Activated CD4-positive, alpha-beta T cell treated with anti-CD3 and anti-CD28 coated beads, Interleukin-2, Interleukin-4, amounts not matched to agents 100 ng/mL and 50 ng/mL, durations not matched to agents 16 hours and 8 hours (primary cell): Measurements from ENCODE around the gene SMARCA5.
A peak's percentile ranks its signal among the peaks of the same experiment; 100 is the strongest.

Experiments
- DNase-seq: peaks from one replicate; pipeline ENCODE4 v3.0.0-alpha.2; 2020; ENCODE audit warnings: low spot score

SMARCA5 gene

DNA sequence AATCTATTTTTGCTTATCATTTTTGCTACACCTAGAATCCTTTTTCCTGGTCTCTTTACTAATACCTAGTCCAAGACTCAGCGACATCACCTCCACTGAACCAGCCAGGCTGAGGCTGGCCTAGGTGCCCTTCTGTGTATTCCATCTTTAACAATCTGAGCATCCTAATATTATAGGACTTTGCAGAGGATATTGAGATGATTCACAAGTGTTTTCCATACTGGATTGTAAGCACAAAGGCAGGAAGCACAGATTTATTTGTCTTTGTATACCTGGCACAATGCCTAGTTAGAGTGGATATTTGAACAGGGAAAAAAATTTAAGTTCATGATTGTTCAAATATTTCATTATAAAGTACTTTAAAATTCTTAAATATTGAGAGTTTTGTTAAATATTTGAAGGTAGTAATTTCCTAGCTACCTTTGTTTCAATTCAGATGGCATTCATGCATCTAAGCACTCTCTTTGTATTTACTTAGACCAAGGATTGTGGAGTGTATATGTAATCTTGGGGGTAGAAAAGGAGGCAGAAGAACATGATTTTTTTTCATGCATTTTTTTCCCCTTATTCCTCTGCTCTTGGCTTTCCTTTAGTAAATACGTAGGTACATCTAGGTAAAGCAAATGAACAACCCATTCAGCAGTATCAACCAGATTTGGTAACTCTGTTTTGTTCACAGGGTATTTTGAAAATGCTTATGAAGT lies 18.4 kb downstream of the SMARCA5 start:
- DNase-seq = no peak

DNA sequence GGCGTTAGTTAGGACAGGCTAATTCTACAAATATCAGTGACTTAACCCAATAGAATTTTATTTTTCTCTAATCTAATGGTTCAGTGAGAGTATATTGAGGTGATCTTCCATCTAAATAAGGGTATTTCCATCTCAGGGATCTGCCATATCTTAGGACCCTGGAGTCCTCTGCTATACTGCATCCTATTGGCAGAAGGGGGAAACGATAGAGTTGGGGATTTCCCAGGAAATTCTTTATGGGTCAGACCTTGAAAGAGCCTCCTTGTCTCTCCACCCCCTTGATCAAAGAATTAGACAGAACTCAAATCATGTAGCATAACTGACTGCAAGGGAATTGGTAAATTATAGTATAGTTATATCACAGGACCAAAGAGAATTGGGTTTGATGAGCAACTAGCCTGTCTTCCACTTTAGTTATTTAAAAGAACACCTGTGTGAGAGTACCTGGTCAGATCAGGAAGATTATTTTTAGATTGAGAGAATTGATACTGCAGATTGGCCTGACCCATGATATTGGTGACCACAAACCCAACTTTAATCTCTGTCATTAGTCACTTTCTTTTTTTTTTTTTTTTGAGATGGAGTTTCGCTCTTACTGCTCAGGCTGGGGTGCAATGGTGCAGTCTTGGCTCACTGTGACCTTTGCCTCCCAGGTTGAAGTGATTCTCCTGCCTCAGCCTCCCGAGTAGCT lies 25.6 kb downstream of the SMARCA5 start:
- DNase-seq = no peak

DNA sequence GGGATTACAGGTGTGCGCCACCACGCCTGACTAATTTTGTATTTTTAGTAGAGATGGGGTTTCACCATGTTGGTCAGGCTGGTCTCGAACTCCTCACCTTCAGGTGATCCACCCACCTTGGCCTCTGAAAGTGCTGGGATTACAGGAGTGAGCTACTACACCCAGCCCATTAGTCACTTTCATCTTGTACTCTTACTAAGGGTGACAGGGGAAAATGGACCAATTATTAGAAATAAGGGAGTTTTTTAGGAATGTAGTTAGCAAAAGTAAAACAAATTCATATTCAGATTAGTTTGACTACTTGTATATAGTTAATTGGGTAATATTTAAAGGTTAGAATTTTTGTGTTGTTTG lies 26.1 kb downstream of the SMARCA5 start:
- DNase-seq = no peak

DNA sequence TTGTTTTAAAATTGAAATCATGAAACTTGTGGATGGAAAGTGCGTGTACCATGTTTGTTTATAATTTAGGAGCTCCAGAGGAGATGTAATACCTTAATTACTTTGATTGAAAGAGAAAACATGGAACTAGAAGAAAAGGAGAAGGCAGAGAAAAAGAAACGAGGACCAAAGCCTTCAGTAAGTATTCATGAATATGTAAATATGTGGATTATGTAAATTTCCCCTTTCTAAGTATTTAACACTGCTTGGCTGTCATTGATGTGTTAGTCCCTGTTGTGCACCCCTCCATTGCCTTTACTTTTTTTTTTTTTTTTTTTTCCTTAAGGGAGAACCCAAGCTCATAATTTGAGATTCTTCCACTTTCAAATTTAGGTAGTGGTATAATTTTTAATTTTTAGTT lies 36.4 kb downstream of the SMARCA5 start:
- DNase-seq = no peak

DNA sequence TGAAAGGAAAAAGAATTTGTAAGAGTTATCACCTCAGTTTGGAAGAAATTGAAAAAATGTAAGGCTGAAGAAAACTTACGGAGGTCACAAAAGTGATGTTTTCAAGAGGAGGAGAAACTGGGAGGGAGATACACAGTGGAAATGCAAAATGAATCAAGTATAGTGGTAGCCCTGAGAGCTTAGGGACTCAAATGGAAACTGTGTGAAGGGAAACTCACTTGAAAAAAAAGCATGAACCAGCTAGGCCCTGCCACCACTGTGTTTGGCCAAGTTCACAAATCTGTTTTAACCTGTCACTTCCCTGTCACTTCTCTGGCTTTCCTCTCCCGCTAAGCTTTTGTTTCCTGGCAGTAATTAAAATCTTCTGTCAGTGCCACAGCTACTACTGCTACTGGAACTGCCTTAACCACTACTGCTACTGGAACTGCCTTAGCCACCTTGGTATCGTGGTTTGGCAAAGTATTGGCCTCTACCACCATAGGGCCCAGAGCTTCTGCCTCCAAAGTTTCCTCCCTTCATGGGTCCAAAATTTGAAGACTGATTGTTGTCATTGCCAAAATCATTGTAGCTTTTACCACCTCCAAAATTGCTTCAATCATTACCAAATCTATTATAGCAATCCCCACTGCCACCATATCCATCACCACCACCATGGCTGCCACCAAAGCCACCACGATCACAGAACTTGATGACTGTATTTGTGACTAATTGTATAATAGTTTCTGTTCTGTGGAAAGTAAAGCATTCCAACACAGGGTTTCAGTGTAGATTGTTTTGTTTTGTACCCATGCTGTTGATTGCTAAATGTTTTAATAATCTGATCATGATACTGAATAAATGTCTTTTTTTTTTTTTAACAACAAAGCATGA lies 41.5 kb downstream of the SMARCA5 start:
- peak; percentile 6 for DNase-seq

DNA sequence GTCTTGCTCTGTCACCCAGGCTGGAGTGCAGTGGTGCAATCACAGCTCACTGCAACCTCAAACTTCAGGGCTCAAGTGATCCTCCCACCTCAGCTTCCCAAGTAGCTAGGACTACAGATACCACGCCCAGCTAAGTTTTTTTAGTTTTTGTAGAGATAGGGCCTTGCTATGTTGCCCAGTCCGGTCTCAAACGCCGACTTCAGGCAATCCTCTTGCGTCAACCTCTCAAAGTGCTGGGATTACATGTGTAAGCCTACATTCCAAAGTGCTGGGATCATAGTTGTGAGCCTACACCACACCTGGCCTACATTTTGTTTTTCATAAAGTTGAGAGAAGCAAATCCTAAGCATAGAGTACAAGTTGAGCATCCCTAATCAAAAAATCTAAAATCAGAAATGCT lies 42.2 kb downstream of the SMARCA5 start:
- no peak for DNase-seq

DNA sequence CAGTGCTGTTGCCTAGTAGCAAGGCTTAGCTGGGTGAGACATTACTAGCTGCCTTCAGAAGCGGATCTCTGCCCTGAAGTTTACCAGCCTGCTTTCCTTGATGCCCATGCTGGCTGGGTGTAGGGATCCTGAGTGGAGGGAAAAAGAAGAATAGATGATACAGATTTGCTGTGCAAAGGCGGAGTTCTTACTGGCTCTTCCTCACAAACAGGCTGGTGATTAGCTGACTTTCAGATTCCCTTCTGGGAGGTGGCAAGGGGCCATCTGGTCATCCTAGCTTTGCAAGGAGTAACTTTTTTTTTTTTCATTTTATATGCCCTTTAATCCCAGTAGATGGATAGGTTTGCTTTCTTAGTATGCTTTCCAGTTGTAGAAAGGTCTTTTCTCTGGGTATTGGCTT lies 44.8 kb downstream of the SMARCA5 start:
- DNase-seq = no peak

DNA sequence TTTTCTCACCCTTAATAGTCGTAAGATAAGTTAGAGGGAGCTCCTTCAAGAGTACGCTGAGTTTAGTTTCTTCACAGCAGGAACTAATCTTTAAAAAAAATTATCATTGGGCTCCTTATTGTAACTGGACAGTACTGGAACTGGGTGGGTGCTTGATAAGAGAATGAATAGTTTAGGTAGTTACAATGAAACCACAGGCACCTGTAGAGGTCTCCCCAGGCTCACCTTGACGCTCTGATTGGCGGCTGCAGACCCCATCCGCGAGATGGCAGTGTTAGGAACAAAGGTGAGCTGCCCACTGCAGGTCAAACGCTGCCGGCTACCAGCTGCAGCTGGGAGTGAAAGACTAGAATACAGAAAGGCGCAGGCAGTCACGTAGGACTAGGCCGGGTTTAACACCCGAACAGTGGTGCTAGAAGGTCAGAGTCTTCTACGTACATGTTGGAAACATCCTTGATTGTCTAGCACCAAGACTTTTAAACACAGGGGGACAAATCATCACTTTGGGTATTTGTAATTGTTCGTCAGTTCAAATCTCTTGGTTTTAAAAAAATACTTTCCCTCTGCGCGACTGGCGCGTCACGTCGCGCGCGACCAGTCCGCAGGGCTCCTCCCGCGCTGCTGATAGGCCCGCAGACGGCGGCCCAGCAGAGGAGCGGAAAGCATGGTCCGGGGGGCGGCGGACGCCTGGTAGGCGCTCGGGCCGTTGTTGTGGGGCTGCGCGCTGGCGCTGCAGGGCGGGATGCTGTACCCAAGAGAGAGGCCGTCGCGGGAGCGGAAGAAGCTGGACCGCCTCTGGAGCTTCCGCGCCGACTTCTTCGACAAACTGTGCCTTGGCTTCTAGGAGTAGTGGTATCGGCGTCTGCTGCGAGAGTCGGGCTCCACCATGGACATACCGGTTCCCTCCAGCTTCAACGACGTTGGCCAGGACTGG lies 45.6 kb downstream of the SMARCA5 start:
- DNase-seq = peak; percentile 57

DNA sequence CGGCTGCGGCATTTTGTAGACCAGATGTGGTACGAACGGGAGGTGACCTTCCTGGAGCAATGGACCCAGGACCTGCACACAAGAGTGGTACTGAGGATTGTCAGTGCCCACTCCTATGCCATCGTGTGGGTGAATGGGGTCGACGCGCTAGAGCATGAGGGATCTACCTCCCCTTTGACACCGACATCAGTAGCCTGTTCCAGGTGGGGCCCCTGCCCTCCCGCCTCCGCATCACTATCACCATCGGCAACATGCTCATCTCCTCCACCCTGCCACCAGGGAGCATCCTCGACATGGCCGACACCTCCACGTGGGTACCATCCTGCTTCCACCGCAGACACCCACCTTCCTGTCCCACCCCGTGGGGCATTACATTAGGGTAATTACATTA lies 46.2 kb downstream of the SMARCA5 start:
- no peak for DNase-seq

DNA sequence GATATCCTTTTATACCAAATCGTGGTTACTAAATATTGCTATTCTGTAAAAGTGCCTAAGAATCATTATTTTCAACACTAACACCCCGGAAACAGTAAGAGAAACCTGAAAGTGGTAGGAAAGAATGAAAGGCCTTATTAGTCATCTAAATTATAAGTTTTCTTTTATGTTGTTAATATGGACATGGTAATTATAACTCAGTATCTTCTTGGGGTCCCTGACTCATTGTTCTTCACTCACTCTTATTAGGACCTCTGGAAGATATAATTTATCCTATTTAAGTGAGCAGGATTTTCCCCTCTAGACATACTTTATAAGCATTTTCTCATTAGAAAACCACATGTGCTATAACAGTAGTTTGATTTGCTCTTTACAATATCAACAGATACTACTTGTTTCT lies 51.0 kb downstream of the SMARCA5 start:
- DNase-seq = no peak

DNA sequence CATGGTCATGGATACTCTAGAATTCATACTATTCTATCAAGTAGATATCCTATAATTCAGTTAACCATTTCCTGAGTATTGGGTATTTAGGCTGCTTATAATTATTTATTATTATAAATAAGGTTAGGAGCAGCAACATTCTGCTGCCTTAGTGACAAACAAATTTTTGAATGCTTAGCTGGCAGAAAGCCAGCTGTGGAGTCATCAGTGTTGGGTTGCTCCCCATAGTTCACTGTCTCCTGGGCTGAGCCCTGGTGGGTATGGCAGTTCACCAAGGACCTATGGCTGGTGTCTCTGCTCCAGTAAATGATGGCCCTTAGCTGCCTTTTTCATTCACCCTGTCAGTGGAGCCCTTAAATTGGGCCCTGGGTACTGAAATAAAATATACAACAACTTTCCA lies 61.8 kb downstream of the SMARCA5 start:
- DNase-seq = no peak

DNA sequence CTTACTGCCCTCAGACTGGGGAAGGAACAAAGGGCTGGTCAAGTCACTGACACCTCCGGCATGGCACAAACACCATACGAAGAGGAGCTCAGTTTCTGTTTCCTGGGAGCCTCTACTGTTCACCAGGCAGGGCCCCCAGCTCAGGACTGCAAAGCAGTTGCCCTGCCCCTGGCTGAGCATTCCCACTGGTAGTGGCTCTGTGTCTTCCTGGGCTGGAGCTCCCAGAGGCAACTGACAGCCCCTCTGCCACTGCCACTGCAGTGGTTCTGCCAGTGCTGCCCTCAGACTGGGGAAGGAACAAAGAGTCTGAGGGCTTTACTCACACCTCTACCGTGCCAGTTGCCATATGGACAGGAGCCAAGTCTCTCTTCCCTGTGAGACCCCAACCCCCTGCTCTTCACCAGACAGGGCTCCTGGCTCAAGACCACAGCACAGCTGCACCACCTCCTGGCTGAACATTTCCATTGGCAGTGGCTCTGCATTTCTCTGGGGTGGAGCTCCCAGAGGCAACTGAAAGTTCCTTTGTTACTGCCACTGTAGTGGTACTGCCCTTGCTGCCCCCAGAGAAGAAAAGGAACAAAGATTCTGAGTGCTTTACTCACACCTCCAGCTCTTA lies 67.9 kb downstream of the SMARCA5 start:
- DNase-seq = no peak

DNA sequence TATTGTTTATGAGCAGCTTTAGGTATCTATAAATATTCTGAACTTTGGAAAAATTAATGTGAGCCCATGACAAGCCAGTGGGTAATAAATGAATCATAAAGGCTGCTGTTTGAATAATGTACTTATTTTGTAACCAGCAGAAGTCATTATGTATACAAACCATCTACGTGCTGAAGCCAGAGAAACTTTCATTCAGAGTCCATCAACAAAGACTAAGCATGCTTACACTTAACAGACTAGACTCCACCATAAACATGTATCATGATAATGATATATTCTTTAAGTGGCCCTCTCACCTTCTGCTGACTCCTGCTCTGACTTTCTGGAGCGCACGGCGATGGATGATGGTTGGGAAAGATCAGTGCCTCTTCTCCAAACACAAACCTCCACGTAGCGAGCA lies 72.0 kb downstream of the SMARCA5 start:
- no peak for DNase-seq

DNA sequence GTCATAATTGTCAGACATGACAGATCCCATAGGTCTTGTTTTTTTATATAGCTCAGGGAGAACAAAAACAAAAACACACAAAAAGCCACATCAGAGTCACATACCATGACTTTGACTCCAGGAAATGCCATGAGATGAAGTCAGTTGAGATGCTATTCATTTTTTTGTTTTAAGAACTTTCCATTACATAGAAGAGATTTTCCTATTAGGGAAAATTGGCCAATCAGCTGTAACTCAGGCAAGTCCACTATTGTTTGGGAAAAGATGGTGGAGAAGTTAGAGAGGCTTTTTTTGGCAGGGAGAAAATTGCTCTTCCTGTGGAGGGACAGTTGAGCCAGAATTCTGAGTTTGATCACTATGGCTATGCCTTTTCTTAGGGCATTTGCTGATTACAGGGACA lies 72.6 kb downstream of the SMARCA5 start:
- DNase-seq = no peak

DNA sequence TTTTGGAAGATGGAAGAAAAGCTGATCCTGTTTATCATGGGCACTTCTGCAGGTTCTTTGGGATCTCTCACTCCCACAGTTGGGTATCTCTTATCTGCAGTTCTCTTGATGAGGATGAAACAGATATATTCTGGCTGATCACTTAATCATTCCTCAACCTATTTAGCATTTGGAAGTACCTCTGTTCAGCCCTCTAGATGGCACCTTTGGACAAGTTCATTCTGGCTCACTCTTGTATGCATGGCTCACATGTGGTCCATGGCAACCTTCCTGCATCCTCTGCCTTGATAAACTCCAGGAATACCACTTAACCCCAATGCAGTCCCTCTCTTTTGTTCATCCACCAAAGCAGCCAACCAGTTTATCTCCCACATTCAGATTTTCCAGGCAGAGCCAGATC lies 74.2 kb downstream of the SMARCA5 start:
- DNase-seq = no peak

DNA sequence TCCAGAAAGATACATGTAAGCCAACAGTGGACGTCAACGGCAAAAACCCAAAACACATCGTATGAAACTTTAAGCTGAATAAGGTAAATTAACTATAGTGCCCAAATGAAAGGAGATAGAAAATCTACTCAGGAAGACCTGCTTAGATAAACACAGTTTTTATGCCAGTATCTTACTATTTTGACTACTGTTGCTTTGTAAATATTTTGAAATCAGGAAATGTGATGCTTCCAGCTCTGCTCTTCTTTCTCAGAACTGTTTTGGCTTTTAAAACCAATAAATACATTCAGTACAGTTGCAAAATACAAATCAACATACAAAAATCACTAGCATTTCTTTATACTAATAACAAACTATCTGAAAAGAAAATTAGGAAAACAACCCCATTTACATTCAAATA lies 83.8 kb downstream of the SMARCA5 start:
- no peak for DNase-seq

DNA sequence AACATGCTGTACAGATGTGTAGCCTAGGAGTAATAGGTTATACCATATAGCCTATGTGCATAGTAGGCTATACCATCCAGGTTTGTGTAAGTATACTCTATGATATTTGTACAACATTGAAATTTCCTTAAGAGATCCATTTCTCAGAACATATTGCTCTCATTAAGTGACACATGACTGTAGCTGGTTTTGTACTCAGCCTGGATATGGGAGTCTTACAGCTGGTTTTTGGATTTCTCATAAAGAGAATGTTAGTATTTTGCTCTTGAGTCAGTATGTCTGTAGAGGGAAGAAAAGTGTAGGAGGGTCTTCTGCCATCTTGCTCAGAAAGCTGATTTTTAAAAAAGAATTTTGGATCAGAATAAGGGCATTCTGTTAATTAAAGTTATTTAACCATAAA lies 85.3 kb downstream of the SMARCA5 start:
- no peak for DNase-seq

DNA sequence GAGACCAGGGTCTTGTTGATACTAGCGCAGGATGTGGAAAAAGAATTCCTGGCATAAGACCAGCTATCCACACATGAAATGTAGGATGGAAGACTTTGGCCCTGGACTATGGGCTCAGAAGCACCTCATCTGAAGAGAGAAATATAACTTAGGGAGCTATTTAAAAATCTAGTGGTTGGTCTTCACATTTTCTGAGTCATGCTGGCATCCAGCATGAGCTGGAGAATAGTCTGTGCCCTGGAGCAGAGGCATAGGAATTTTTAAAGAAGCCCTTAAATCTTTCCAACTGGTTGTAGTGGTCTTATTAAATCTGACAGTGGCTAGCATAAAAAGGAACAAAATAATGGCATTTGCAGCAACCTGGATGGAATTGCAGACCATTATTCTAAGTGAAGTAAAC lies 86.3 kb downstream of the SMARCA5 start:
- no peak for DNase-seq

DNA sequence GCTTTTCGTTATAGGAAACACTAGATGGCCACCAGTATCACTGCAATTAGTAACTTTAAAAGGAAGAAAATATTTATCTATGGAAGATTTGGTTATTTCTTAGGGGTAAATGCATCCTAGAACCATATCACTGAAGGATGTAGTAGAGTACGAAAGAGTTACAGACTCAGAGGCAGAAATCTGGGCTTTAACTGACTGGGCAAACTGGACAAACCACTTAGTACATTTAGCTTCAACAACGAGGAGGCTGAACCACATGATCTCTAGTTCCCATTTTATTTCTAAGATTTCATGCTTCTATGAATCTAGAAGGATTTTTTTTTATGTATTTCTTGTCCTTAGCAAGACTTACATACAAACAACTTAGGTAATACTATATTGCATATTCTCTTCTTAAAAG lies 93.0 kb downstream of the SMARCA5 start:
- DNase-seq = no peak
